Measurements from ENCODE around the gene ZNF775.

The ZNF775 gene

DNA sequence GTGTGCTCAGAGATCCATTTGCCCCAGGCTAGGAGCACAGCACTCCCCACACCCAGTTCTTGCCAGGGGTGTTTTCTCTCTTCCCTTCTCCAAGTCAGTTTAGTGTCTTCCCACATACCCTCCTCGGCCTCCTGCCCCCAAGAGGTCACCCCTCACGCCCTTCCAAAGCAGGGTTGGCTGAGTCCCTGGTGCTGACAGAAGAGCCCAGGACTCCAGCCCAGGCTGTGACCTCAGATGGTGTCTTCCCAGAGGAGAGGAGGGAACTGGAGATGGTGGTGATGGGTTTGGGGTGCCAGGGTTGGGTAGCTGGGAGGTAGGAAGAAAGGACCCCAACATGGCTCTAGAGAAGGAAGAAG, 19.8 kb downstream of the ZNF775 start:
- H2AFZ ChIP-seq (ENCODE audit: low read depth, low read length) = no peak overlapping the region
- H3K9me3 ChIP-seq (ENCODE audit: low read length) = no peaks in the 10 kb centered on the region
- peaks cover 23% of the 10 kb centered on the region for H3K36me3 ChIP-seq (ENCODE audit: insufficient read depth, low read length)
- peaks cover 50% of the 10 kb centered on the region for H3K4me1 ChIP-seq (ENCODE audit: insufficient read depth, low read length)
- H3K4me3 ChIP-seq (ENCODE audit: low read length) = no peak overlapping the region
- no peaks in the 10 kb centered on the region for H3K27me3 ChIP-seq (ENCODE audit: insufficient read depth, low read length)

DNA sequence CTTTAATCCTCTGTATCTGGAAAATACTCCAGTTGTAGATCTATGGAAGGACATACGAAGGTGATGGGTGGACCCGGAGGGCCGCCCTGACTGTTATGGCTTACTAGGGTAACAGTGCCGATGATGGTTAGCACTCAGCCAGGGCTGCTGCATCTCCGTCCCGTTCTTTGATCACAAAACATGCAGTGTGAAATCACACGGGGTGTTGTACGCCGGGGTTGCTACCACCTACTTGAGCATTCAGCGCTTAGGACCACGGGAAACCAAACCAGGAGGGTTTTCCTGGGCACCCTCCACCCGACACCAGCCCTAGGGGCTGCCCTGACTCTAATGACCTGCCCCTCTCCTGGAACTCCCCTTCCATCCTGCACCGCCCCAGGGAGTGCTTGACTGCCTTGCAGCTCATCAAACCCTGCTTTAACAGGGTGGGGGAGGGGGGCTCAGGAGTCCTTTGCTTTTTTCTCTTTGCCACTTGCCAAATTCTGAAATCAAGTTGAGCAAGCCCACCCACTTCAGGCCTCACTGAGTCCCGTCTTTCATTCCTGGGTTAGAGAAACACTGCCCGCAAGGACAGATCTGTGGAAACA, 20.4 kb downstream of the ZNF775 start:
- H2AFZ ChIP-seq (ENCODE audit: low read depth, low read length) = no peak overlapping the region
- H3K4me1 ChIP-seq (ENCODE audit: insufficient read depth, low read length) = peaks cover 56% of the 10 kb centered on the region
- no peaks in the 10 kb centered on the region for H3K27me3 ChIP-seq (ENCODE audit: insufficient read depth, low read length)
- peaks cover 23% of the 10 kb centered on the region for H3K36me3 ChIP-seq (ENCODE audit: insufficient read depth, low read length)
- H3K4me3 ChIP-seq (ENCODE audit: low read length) = no peak overlapping the region
- H3K9me3 ChIP-seq (ENCODE audit: low read length) = no peaks in the 10 kb centered on the region

DNA sequence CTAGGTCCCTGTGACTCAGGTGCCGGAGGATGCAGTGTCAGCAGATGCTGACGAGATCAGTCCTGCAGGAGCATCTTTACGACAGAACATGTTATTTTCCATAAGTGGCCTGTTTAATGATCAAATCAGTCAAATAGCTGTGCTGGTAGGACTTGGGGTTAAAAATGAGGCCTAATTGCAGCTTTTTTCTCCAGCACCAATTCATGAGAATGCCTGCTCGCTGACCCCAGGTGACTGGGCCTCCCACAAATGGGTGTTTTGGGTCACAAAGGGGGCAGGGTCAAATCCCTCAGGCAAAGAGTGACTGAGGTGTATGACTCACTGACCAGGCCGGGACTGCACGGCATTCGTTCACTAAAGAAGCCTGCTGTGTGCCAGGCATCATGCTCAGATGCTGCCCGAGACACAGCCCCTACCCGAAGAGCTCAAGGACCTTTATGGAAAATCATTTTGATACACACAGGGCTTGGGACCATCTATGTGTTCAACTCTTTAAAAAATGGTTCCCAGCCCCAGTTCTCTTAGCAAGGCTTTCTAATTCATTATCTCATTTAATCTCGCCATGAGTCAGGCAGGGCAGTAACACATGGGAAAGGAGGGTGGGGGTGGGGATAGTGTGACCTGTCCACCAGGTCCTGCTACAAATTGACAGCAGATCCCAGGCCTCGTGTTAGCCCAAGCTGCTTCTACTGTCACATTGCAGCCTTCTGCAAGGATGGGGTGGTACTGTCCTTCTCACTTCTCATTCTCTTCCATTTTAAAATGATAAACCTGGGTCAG, 21.1 kb downstream of the ZNF775 start:
- Histone ChIP-seq H3K36me3 (ENCODE audit: insufficient read depth, low read length) (peaks cover 23% of the 10 kb centered on the region), H3K4me1 (ENCODE audit: insufficient read depth, low read length) (peaks cover 59% of the 10 kb centered on the region), H3K9me3 (ENCODE audit: low read length) (no peaks in the 10 kb centered on the region), H2AFZ (ENCODE audit: low read depth, low read length) (no peak overlapping the region), H3K27me3 (ENCODE audit: insufficient read depth, low read length) (no peaks in the 10 kb centered on the region), H3K4me3 (ENCODE audit: low read length) (no peak overlapping the region)

DNA sequence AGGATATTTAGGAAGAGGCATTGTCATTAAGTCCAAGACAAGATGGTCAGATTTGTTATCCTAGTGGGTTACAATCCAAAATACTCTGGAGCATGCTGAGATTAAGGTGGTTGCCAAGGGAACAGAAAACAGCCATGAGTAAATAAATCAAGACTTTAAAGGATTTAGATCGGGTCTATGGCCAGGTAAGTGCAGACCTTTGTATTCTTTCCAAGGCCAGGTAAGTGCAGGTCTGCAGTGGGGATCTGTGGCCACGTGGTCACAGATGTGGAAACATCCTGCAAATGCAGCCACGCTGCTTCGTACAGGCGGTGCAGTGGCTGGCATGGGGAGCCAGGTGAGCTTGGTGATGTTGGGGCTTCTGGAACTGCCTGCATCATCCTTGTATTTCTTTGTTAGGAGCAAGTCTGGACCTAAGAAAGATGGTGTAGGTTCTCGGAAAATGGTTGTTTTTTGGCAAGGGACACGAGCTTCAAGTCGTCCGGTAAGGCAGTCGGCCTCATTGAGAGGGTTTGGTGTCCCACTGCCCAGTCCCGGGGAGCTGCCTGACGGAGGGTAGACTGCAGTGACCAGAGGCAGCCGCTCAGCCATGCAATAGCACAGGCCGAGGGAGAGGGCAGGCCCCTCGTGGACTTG, 21.8 kb downstream of the ZNF775 start:
- no peaks in the 10 kb centered on the region for H3K9me3 ChIP-seq (ENCODE audit: low read length)
- peaks cover 60% of the 10 kb centered on the region for H3K4me1 ChIP-seq (ENCODE audit: insufficient read depth, low read length)
- peaks cover 19% of the 10 kb centered on the region for H3K36me3 ChIP-seq (ENCODE audit: insufficient read depth, low read length)
- H2AFZ ChIP-seq (ENCODE audit: low read depth, low read length) = no peak overlapping the region
- H3K27me3 ChIP-seq (ENCODE audit: insufficient read depth, low read length) = no peaks in the 10 kb centered on the region
- H3K4me3 ChIP-seq (ENCODE audit: low read length) = no peak overlapping the region

DNA sequence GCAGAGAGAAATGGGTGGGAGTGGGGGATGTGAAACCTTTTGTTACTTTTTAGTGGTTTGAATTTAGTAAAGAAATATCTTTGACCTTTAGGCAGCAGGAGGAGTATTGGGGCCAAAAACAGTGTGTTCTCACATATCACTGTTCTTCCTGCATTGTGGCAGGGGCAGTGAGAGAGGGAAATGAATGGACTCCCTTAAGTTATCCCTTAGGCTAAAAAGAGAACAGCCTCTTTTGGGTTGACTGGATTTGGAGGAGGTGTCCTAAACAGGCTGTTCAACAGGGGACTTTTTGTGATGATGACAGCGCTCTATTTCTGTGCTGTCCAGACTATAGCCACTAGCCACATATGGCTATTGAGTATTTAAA, 22.3 kb downstream of the ZNF775 start:
- Histone ChIP-seq H2AFZ (ENCODE audit: low read depth, low read length) (no peak overlapping the region), H3K36me3 (ENCODE audit: insufficient read depth, low read length) (peaks cover 14% of the 10 kb centered on the region), H3K27me3 (ENCODE audit: insufficient read depth, low read length) (no peaks in the 10 kb centered on the region), H3K4me1 (ENCODE audit: insufficient read depth, low read length) (peaks cover 65% of the 10 kb centered on the region), H3K4me3 (ENCODE audit: low read length) (no peak overlapping the region), H3K9me3 (ENCODE audit: low read length) (no peaks in the 10 kb centered on the region)

DNA sequence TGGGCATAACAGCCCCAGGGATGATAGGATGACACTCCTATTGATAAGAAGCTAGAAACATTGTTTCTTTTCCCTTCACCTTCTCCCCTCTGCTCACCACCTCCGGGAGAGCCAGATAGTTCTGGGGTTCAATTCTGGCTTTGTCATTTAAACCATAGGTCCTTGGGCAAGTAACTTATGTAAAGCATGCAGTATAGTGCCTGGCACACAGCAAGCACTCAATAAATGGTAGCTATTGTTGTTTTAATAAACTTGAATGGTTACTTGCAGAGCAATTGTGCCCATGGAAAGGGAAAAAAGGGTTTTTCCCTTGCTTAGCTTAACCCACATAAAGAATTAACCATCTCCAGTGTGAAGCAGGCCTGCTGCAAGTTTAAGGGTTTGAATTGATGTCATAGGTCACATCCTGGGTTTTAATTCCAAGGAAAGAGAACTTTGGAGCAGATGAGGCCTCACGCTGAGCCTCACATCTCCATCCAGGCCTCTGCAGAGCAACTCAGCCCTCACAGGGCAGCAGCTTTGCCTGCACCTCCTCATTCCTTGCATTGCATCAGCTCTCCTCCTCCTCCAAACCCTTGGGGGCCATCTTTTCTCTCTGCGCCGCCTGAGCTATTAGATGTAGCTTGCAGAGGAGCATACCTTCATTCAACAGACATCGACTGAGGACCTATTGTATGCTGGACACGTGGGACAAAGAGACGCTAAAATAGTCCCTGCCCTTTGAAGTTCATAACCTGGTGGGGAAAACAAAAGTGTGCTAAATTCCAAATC, 22.9 kb downstream of the ZNF775 start:
- peaks cover 9% of the 10 kb centered on the region for H3K36me3 ChIP-seq (ENCODE audit: insufficient read depth, low read length)
- H3K4me1 ChIP-seq (ENCODE audit: insufficient read depth, low read length) = peaks cover 66% of the 10 kb centered on the region
- H3K27me3 ChIP-seq (ENCODE audit: insufficient read depth, low read length) = no peaks in the 10 kb centered on the region

DNA sequence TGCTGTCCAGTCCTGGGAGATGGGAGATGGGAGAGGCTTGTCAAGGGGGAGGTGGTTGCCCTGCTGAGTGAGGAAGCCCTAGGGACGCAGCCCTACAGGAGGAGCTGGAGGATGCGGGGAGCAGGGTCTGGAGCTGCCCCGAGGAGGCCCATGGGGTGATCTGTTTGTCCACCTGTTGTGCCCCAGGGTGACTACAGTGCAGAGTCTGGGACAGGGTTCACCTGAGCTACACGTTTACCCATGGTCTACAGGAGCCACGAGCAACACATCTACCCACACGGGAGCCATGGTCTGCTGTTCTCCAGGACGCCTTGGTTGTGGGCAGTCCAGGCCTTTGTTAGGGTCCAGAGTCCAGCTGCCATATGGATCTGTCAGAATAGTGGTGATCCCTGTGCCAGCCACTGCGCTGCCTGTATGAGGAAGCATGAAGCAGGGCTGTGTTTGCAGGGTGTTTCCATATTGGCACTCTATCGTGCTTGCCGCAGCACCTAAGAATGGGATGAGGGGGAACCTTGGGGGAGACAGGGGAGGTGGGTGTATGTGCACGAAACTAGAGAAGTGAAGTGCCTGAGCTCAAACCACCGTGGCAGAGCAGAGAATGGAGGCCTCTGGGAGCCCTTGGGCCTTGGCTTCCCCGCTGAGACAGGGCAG, 23.7 kb downstream of the ZNF775 start:
- Histone ChIP-seq H3K36me3 (ENCODE audit: insufficient read depth, low read length) (peaks cover 8% of the 10 kb centered on the region), H3K4me1 (ENCODE audit: insufficient read depth, low read length) (peaks cover 66% of the 10 kb centered on the region), H3K4me3 (ENCODE audit: low read length) (no peak overlapping the region), H2AFZ (ENCODE audit: low read depth, low read length) (no peak overlapping the region), H3K27me3 (ENCODE audit: insufficient read depth, low read length) (no peaks in the 10 kb centered on the region), H3K9me3 (ENCODE audit: low read length) (no peaks in the 10 kb centered on the region)

More for the DNA sequence above, 22.9 kb downstream of the ZNF775 start:
- no peaks in the 10 kb centered on the region for H3K9me3 ChIP-seq (ENCODE audit: low read length)
- no peak overlapping the region for H2AFZ ChIP-seq (ENCODE audit: low read depth, low read length)
- no peak overlapping the region for H3K4me3 ChIP-seq (ENCODE audit: low read length)

DNA sequence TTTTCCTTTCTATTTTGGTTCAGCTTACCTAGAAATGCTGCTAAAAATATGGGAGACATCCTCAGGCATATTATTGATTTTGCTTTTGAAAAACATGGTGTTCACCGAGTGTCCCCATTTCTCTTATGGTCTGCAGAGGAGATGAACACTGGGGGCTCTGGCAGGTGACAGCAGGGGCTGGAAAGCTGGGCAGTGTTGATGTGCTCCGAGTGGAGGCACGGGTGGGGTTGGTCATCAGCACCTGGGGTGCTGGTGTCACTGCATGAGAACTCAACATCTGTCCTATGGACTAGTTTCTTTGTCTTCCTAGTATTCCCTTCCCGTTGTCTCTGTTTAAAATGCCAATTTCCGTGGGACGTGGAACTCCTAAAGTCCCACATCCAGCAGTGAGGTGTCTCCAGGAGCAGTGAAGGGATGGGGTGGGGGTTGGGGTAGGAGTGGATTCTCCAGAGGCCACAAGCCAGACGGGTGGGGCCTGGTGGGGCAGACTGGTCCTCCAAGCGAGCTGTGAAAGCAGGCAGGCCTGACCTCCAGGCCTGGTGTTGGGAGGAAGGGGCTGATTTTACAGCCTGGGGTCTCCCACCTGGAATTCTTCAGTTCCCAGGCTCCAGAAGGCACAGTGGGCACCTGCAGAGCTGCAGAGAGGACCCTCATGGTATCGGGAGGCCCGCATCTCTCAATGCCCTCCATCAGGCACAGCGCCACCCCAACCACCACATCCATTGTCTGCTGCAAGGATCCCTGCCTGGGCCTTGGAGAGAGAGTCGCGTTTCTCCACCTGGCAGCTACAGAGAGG, 24.4 kb downstream of the ZNF775 start:
- no peaks in the 10 kb centered on the region for H3K27me3 ChIP-seq (ENCODE audit: insufficient read depth, low read length)
- H3K36me3 ChIP-seq (ENCODE audit: insufficient read depth, low read length) = no peaks in the 10 kb centered on the region
- no peak overlapping the region for H3K4me3 ChIP-seq (ENCODE audit: low read length)
- H3K4me1 ChIP-seq (ENCODE audit: insufficient read depth, low read length) = peaks cover 66% of the 10 kb centered on the region
- no peak overlapping the region for H2AFZ ChIP-seq (ENCODE audit: low read depth, low read length)
- H3K9me3 ChIP-seq (ENCODE audit: low read length) = no peaks in the 10 kb centered on the region

DNA sequence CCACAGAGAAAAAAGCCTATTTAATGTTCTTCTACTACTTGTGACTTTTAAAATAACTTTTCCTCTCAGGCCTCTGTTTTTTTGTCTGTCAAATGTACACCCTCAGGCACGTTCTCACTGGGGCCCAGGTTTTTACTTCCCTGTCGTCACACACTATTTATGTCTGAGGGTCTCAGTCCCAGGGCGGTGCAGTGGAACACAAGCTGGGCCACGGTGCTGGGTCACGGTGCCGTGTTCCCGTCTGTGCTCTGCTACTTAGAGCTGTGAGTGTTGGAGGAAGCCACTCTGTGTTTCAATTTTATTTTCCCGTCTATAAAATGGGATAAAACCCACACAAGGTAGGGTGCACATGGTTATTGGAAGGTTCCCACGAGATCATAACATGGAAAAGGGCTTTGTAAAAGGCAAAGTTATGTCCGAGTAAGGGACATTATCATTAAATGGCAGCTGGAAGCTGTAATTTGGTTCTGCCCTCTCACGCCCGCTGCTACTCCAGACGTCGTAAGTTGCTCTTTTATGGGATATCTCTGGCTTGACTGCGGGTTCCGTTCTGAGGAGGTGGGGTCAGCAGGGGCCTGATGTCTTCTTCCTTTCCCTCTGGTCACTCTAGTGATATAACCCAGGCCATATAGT, 25.2 kb downstream of the ZNF775 start:
- Histone ChIP-seq H3K27me3 (ENCODE audit: insufficient read depth, low read length) (no peaks in the 10 kb centered on the region), H3K9me3 (ENCODE audit: low read length) (no peaks in the 10 kb centered on the region), H3K4me3 (ENCODE audit: low read length) (peak overlapping the region; percentile 60), H3K4me1 (ENCODE audit: insufficient read depth, low read length) (peaks cover 61% of the 10 kb centered on the region), H2AFZ (ENCODE audit: low read depth, low read length) (peak overlapping the region; percentile 57), H3K36me3 (ENCODE audit: insufficient read depth, low read length) (no peaks in the 10 kb centered on the region)

DNA sequence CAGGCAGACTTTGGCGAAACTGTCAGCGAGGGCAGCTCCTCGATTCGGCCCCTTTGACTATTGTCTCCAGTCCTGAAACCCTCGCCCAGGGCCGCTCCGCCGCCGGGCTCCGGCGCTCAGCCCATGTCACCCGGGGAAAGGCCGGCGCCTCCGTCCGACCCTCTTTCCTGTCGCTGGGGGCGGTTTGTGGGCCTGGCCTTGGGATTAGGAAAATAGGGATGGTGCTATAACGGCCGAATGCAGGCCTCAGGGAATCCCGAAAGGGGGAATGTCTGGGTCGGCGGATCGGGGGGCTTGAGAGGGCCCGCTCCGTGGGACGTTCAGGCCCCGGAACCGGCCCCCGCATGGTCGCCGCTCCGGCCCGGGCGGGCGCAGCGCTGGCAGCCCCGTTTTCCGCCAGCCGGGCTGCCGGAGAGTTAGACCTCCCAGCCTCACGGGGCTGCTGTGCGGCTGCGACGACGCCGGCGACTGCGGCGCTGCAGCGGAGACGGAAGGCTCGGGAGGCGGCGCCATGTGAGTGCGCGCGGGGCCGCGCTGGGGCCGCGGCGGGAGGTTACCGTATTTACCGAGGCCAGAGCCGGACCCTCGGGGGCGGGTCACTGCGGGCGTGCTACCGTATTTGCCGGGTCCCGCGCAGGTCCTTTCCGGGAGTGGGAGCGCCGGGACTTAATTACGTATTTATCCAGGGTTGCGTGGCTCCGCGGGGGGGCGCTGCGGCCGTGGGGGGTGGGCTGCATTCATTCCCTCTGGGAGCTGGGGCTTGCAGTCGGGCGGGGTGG, 25.9 kb downstream of the ZNF775 start:
- Histone ChIP-seq H3K9me3 (ENCODE audit: low read length) (no peaks in the 10 kb centered on the region), H3K36me3 (ENCODE audit: insufficient read depth, low read length) (no peaks in the 10 kb centered on the region), H3K4me3 (ENCODE audit: low read length) (peak overlapping the region; percentile 60), H3K4me1 (ENCODE audit: insufficient read depth, low read length) (peaks cover 54% of the 10 kb centered on the region), H2AFZ (ENCODE audit: low read depth, low read length) (peak overlapping the region; percentile 66), H3K27me3 (ENCODE audit: insufficient read depth, low read length) (no peaks in the 10 kb centered on the region)

DNA sequence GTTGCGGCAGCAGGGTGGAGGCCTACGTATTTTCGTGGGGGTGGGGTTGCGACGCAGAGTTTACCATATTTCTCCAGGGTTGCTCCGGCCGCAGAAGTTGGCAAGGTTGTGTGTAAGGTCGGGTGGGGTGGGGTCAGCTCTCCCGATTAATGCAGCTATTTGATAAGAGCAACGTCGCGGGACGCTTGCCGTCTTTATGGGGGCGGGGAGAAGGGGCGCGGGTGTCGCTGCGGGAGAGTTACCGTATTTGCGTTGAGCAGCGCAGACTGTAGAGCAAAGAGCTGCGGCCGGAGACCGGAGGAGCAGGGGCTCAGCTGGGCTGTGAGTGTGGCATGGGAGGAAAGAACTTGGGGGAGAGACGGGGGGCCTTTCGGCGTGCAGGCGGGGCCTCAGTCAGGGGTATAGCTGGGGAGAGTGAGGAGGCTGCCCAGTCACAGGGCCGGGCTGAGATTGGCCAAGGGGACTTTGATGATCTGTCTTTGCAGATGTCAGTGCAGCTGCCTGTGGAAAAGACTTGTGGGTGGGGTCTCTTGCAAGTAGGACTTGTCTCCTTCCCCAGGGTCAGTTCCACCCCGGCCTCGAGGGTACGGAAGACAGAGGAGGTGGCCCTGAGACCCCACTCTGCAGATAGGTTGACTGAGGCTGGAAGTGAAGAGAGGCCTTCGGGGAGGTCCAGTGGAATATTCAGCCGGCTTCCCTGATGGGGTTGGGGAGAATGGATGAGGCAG, 26.6 kb downstream of the ZNF775 start:
- Histone ChIP-seq H3K36me3 (ENCODE audit: insufficient read depth, low read length) (no peaks in the 10 kb centered on the region), H3K4me1 (ENCODE audit: insufficient read depth, low read length) (peaks cover 47% of the 10 kb centered on the region), H2AFZ (ENCODE audit: low read depth, low read length) (peak overlapping the region; percentile 66), H3K9me3 (ENCODE audit: low read length) (no peaks in the 10 kb centered on the region), H3K27me3 (ENCODE audit: insufficient read depth, low read length) (no peaks in the 10 kb centered on the region), H3K4me3 (ENCODE audit: low read length) (peak overlapping the region; percentile 60)

Data from neuron (in vitro differentiated cells).